Left ventricle myocardium inferior (tissue), 1 donor: Measurements from ENCODE around the gene ABCG2. TPM values are rescaled to one million over a fixed set of nuclear protein-coding genes. Genes with fewer than 3 reads are reported as not detected.

Source experiments
- DNase-seq: peaks from one replicate; pipeline ENCODE4 v3.0.0-alpha.2; 2020
- H3K27ac ChIP-seq: fragments of 200-600 bp; replicated peaks from 2 replicates; pipeline ENCODE4 v1.8.0; 2021
- H3K27me3 ChIP-seq: fragments of 200-600 bp; 2 replicates; pipeline ENCODE4 v1.8.0; 2021; ENCODE audit warnings: low read depth
- H3K36me3 ChIP-seq: fragments of 200-600 bp; 2 replicates; pipeline ENCODE4 v1.8.0; 2021
- H3K4me1 ChIP-seq: fragments of 200-600 bp; 2 replicates; pipeline ENCODE4 v1.8.0; 2021
- H3K4me3 ChIP-seq: fragments of 200-600 bp; 2 replicates; pipeline ENCODE4 v1.8.0; 2021; ENCODE audit warnings: mild to moderate bottlenecking, moderate library complexity
- H3K9me3 ChIP-seq: fragments of 200-600 bp; replicated peaks from 2 replicates; pipeline ENCODE4 v1.8.0; 2021
- CTCF ChIP-seq: fragments of 200-600 bp; IDR thresholded peaks from 2 replicates; pipeline ENCODE4 v1.8.0; 2021; ENCODE audit warnings: antibody characterized with exemption, mild to moderate bottlenecking, borderline replicate concordance
- intact Hi-C: fragments of 100-400 bp; cut with micrococcal nuclease; formaldehyde crosslinking; loops from one replicate; pipeline ENCODE4 v1.11.0; 2022
- total RNA-seq: library from RNA; stranded (reverse); fragmentation: NEBNext Ultra II Directional; extraction: Animal tissue kit (Norgen Biotek cat#: 25700); gene quantifications from one replicate; pipeline ENCODE4 v1.2.1, GENCODE V29; 2021
- donor health status: DM: no; HTN: yes; CAD: no; lungs with severe emphysema.

Gene ABCG2
- total RNA-seq, 1 donor from 2014 or later: 1.6 TPM

DNA sequence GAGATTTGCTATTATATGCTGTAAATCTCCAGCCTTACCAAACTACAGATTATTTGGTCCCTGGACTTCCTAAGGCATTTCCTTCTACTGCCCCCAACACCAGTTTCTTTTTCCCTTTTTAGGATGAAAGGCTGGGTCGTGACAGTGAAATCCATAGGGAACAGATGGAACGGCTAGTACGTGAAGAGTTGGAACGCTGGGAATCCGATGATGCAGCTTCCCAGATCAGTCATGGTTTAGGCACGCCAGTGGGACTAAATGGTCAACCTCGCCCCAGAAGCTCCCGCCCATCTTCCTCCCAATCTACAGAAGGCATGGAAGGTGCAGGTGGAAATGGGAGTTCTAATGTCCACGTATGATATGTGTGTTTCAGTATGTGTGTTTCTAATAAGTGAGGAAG lies 83.1 kb downstream of the ABCG2 start:
- peaks cover 13% of the 10 kb centered on the region for H3K9me3 ChIP-seq
- TF ChIP-seq CTCF: no peak
- H3K36me3 ChIP-seq: peaks cover 88% of the 10 kb centered on the region
- H3K27ac ChIP-seq: no peak overlapping the region
- H3K4me1 ChIP-seq: no peaks in the 10 kb centered on the region
- intact Hi-C loops: no loop called here
- H3K27me3 ChIP-seq: no peaks in the 10 kb centered on the region
- no peak overlapping the region for H3K4me3 ChIP-seq
- DNase-seq: no peak

DNA sequence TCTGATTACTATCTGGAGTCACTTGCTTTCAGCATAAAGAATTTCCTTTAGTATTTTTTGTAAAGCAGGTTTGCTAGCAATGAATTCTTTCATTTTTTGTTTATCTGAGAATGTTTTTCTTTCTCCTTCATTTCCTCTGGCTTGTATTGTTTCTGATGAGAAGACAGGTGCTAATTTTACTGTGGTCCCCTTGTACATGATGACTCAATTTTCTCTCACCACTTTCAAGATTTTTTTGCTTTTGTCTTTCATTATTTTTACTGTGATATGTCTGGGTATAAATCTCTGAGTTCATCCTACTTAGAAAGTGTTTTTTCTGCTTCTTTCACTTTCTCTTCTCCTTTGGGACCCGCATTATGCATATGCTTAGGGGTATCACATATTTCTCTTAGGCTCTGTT lies 88.4 kb downstream of the ABCG2 start:
- Histone ChIP-seq H3K27ac (no peak overlapping the region), H3K27me3 (no peaks in the 10 kb centered on the region), H3K9me3 (peaks cover 24% of the 10 kb centered on the region), H3K4me1 (no peaks in the 10 kb centered on the region), H3K4me3 (no peak overlapping the region), H3K36me3 (peaks cover 100% of the 10 kb centered on the region)
- DNase-seq: no peak
- intact Hi-C loops: no loop called here
- no peak for TF ChIP-seq CTCF

DNA sequence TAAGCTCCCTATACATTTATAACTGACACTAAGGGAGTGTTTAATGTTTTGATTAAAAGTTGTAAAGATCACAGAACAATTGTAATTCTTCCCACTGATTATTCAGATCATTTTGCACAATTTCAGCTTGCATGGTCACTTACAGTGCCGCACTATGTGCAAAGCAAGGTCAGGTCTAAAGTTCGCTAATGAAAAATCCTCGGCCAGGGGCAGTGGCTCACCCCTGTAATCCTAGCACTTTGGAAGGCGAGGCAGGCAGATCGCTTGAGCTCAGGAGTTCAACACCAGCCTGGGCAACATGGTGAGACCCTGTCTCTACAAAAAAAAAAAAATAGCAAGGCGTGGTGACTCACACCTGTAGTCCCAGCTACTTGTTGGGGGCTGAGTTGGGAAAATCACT lies 94.0 kb downstream of the ABCG2 start:
- H3K36me3 ChIP-seq: peaks cover 72% of the 10 kb centered on the region
- intact Hi-C loops: no loop called here
- no peaks in the 10 kb centered on the region for H3K27me3 ChIP-seq
- peaks cover 11% of the 10 kb centered on the region for H3K9me3 ChIP-seq
- no peak for TF ChIP-seq CTCF
- no peak overlapping the region for H3K27ac ChIP-seq
- no peak overlapping the region for H3K4me3 ChIP-seq
- no peak for DNase-seq
- H3K4me1 ChIP-seq: peaks cover 3% of the 10 kb centered on the region

- no peak overlapping the region for H3K27ac ChIP-seq
- no peak for DNase-seq
- H3K4me3 ChIP-seq: no peak overlapping the region
- H3K4me1 ChIP-seq: peaks cover 3% of the 10 kb centered on the region
- H3K36me3 ChIP-seq: peaks cover 70% of the 10 kb centered on the region
- no peaks in the 10 kb centered on the region for H3K27me3 ChIP-seq
- peaks cover 8% of the 10 kb centered on the region for H3K9me3 ChIP-seq
- intact Hi-C loops: no loop called here
- TF ChIP-seq CTCF: no peak
Measured at GRCh38 chr4:88063634-88064296, 94.7 kb downstream of the ABCG2 start.

GRCh38 chr4:88062843-88063242 lies 95.6 kb downstream of the ABCG2 start:
- Histone ChIP-seq H3K27me3 (no peaks in the 10 kb centered on the region), H3K4me1 (peaks cover 3% of the 10 kb centered on the region), H3K9me3 (no peaks in the 10 kb centered on the region), H3K36me3 (peaks cover 67% of the 10 kb centered on the region), H3K27ac (no peak overlapping the region), H3K4me3 (no peak overlapping the region)
- DNase-seq: no peak
- no peak for TF ChIP-seq CTCF
- intact Hi-C loops: no loop called here
